NCI-H146 (cell line): ENCODE results near the gene ENTR1.

Source experiments
- DNase-seq: peaks from one replicate; lab custom pipeline; 2025; lab: John Stamatoyannopoulos, UW

The ENTR1 gene

GRCh38 chr9:136361047-136361753 is 49.2 kb downstream of the ENTR1 start:
- DNase-seq = no peak

GRCh38 chr9:136359774-136360718 is 50.4 kb downstream of the ENTR1 start:
- no peak for DNase-seq

DNA sequence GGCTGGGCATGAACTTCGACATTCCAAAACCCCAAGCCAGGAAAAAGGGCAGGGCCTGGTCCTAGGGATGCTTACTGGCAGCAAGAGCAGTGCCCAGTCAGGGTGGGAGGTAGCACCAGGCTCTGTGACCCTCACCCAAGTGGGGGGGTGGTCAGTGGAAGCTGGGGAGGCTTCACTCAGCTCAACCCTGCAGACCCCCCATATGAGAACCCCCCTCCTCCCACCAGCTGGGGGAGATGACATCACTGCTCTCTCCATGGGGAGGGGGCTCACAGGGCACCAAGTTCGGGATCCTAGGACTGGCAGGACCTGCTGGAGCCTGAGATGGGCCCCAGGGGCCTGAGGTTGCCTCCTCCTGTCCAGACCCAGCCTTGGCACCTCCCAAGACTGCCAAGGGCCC is 51.5 kb downstream of the ENTR1 start:
- no peak for DNase-seq

DNA sequence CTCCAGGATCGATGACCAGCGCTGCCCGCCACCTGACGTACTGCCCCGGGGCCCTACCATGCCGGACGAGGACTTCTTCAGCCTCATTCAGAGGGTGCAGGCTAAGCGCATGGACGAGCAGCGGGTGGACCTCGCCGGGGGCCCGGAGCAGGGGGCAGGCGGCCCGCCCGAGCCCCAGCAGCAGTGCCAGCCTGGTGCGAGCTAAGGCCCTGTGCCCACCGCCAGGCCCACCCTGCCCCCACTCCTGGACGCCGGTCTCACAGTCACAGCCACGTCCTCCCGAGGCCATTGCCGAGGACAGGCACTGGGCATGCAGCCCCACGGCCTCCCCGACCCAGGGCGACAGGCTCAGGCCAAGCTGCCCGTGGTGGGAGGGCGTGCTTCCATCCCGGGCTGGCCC is 52.4 kb downstream of the ENTR1 start:
- DNase-seq = no peak

GRCh38 chr9:136357202-136357725 is 53.1 kb downstream of the ENTR1 start:
- no peak for DNase-seq

DNA sequence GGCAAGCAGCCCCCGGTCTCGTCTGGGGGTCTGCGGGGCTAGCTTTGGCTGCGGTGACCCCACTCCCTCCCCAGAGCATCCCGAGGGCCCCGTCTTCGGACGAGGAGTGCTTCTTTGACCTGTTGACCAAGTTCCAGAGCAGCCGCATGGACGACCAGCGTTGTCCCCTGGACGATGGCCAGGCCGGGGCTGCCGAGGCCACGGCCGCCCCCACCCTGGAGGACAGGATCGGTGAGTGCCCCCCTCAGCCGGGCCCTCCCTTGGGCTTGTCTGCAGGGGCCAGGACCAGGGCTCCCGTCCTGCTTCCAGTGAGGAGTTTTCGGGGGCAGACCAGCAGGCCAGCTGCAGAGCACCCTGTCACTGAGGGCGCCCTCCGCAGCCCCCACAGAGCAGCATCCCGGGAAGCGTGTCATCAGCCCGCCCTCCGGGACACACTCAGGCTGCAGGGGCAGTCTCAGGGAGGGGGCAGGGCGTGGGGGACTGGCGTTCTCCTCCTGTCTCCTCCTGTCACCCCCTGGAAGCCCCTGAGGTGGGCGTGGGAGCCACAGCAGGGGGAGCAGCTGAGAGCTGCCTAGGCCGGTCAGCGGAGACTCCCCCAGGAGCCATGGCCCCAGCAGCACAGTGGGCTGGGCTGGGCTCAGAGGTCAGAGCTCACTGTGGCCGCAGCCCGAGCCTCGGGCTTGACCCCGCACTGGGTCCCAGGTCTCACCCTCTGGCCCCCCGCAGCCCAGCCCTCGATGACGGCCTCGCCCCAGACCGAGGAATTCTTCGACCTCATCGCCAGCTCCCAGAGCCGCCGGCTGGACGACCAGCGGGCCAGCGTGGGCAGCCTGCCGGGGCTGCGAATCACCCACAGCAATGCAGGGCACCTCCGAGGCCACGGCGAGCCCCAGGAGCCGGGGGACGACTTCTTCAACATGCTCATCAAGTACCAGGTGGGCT is 54.5 kb downstream of the ENTR1 start:
- no peak for DNase-seq

GRCh38 chr9:136354592-136355085 is 55.8 kb downstream of the ENTR1 start:
- DNase-seq = no peak

- DNase-seq = no peak
Measured at GRCh38 chr9:136353757-136354488, 56.5 kb downstream of the ENTR1 start.

DNA sequence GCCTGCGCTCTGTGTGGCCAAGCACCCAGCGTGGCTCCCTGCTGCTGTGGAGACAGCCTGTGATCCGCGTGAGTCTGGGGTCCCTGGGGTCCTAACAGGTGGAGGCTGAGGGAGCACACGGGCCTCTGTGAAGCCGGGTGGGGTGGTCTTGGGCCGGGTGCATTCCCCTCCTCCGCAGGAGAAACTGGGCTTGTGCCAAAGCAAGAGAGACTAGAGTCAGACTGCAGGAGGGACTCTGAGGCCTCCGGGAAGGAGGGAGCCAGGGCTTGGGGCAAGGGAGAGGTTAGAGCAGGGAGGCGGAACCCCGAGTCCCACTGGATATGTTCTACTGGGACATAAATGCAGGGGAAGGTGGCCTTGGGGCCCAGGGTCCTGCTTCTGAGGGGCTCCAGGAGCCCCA is 57.3 kb downstream of the ENTR1 start:
- no peak for DNase-seq

GRCh38 chr9:136352682-136353081 is 57.7 kb downstream of the ENTR1 start:
- DNase-seq = no peak
